Measurements from ENCODE around the gene INSYN2B. TPM values are rescaled to one million over a fixed set of nuclear protein-coding genes. Genes with fewer than 3 reads are reported as not detected.

Gene INSYN2B
- total RNA-seq, 3 donors from 2014 or later, result 0.16 TPM; not detected in 2

DNA sequence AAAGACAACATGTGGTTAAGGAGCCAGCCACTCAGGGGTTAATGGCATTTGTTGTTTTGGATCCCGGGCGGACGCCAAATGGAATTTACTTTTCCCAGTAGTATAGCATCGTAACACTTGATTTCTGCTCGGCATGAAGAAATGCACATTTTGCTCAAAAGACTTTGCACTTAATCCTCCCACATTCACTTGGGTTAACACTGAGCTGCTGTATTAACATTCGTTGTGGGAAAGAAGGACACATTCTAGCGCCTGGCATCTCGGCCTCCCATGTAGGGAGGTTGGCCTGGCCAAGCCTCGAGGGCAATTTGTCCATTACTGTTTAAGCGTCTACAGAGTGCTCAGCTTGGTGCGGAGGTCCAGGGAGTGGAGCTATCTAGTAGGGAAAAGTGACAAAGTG is 32.3 kb upstream of the INSYN2B start:
- no peaks in the 10 kb centered on the region for H3K36me3 ChIP-seq (ENCODE audit: low read depth)
- H3K9me3 ChIP-seq, result no peaks in the 10 kb centered on the region
- intact Hi-C loops (cut with DNase I, micrococcal nuclease), result no loop called here
- TF ChIP-seq, protein P1, sequence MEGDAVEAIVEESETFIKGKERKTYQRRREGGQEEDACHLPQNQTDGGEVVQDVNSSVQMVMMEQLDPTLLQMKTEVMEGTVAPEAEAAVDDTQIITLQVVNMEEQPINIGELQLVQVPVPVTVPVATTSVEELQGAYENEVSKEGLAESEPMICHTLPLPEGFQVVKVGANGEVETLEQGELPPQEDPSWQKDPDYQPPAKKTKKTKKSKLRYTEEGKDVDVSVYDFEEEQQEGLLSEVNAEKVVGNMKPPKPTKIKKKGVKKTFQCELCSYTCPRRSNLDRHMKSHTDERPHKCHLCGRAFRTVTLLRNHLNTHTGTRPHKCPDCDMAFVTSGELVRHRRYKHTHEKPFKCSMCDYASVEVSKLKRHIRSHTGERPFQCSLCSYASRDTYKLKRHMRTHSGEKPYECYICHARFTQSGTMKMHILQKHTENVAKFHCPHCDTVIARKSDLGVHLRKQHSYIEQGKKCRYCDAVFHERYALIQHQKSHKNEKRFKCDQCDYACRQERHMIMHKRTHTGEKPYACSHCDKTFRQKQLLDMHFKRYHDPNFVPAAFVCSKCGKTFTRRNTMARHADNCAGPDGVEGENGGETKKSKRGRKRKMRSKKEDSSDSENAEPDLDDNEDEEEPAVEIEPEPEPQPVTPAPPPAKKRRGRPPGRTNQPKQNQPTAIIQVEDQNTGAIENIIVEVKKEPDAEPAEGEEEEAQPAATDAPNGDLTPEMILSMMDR (IDR thresholded peaks at IDR 0.05), result no peak
- ATAC-seq (no peak), DNase-seq (no peak)
- no peaks in the 10 kb centered on the region for H3K4me1 ChIP-seq (ENCODE audit: low read depth)
- no peak overlapping the region for H3K4me3 ChIP-seq

DNA sequence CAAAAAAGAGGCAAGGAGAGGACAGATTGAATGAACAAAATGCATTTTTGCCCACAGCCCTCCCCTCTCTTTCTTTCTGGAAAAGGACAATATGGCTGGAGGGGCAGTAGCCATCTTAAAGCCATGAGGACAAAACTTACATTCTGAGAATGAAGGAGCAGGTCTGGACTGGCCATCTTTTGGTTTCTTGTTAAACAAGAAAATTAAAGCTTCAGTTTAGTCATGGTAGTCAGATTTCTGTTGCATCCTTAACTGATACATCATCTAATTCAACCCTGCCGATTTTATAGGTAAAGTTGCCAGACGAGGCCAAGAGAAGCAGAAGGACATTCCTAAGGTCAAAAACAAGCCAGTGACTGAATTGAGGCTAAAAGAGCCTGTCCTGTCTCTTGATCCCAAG is 31.5 kb upstream of the INSYN2B start:
- Histone ChIP-seq H3K9me3 (no peaks in the 10 kb centered on the region), H3K4me3 (no peak overlapping the region), H3K4me1 (ENCODE audit: low read depth) (no peaks in the 10 kb centered on the region), H3K36me3 (ENCODE audit: low read depth) (no peaks in the 10 kb centered on the region)
- ATAC-seq (no peak), DNase-seq (no peak)
- TF ChIP-seq, protein P1 (IDR thresholded peaks at IDR 0.05), result no peak
- intact Hi-C loops (cut with DNase I, micrococcal nuclease), result no loop called here

DNA sequence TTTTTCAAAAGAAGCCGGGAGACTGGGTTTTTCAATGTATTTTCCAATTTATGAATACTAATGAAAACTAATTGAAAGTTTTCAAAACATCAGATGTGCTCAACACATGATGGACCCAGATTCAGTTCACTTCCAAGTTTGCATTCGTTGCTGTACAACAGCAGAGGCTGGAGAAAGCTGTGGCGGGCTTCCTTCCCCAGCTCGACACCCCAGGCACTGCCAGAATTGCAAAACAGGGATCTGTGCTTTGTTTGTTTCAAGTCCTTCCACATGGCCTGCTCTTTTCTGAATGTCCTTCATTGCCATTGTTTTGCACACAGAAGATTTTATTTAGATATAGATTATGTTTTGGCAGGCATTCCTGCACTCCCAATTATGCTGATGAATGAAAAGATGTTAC is 30.3 kb upstream of the INSYN2B start:
- DNase-seq (no peak), ATAC-seq (no peak)
- TF ChIP-seq, protein P1 (IDR thresholded peaks at IDR 0.05), result no peak
- Histone ChIP-seq H3K4me1 (ENCODE audit: low read depth) (no peaks in the 10 kb centered on the region), H3K4me3 (no peak overlapping the region), H3K9me3 (no peaks in the 10 kb centered on the region), H3K36me3 (ENCODE audit: low read depth) (no peaks in the 10 kb centered on the region)
- intact Hi-C loops (cut with DNase I, micrococcal nuclease), result no loop called here

DNA sequence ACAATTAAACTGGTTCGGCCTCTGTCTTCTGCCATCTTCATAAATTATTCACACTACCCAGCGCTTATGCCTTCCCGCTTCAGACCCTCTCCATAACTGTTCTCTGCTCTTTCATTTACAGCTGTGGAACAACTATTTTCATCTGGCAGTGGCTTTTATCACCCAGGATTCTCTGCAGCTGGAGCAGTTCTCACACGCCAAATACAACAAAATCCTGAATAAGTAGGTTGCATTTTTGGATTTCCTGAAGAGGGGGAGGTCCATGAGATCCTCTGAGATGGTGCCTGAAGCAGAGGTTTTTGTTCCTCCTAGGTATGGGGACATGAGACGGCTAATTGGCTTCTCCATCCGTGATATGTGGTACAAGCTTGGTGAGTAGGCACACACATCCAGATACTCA is 28.1 kb upstream of the INSYN2B start:
- no peak overlapping the region for H3K4me3 ChIP-seq
- TF ChIP-seq, protein P1 (IDR thresholded peaks at IDR 0.05), result no peak
- no peaks in the 10 kb centered on the region for H3K4me1 ChIP-seq (ENCODE audit: low read depth)
- ATAC-seq (no peak), DNase-seq (no peak)
- no peaks in the 10 kb centered on the region for H3K36me3 ChIP-seq (ENCODE audit: low read depth)
- no peaks in the 10 kb centered on the region for H3K9me3 ChIP-seq
- intact Hi-C loops (cut with DNase I, micrococcal nuclease), result no loop called here

DNA sequence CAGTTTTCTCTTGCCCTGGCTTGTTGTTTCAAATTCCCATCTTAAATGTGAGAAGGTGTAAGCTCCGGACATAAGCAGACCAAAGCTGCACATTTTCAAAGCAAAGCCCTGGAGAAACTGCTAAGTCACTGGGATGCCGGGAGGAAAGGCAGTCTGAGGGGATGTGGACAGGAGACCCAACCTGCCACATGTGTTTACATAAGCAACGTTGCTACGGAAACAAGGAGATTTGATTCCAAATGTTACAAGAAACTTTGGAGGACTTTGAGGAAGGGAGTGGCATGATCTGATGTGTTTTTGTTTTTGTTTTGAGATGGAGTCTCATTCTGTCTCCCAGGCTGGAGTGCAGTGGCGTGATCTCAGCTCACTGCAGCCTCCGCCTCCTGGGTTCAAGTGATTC is 25.7 kb upstream of the INSYN2B start:
- Histone ChIP-seq H3K36me3 (ENCODE audit: low read depth) (no peaks in the 10 kb centered on the region), H3K4me1 (ENCODE audit: low read depth) (no peaks in the 10 kb centered on the region), H3K9me3 (no peaks in the 10 kb centered on the region), H3K4me3 (no peak overlapping the region)
- DNase-seq (no peak), ATAC-seq (no peak)
- intact Hi-C loops (cut with DNase I, micrococcal nuclease), result no loop called here
- TF ChIP-seq, protein P1 (IDR thresholded peaks at IDR 0.05), result no peak

DNA sequence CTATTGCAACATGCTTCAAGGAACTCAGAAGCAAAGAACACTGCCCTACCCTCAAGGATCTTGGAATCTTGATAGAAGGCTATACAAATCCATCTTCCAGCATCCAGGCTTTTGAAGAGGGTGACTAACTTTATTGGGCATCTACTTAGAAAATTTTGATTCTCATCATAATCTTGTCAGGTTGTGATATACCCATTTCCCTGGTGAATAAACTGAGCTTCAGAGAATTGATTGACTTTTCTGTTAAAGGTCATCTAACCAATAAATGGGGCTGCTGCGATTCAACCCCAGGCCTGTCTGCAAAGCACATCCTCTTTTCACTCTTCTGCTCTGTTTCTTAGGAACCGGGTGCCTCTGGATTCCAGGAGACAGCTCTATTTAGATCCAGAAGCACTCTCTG is 19.9 kb upstream of the INSYN2B start:
- Histone ChIP-seq H3K4me3 (no peak overlapping the region), H3K9me3 (no peaks in the 10 kb centered on the region), H3K36me3 (ENCODE audit: low read depth) (no peaks in the 10 kb centered on the region), H3K4me1 (ENCODE audit: low read depth) (no peaks in the 10 kb centered on the region)
- intact Hi-C loops (cut with DNase I, micrococcal nuclease), result no loop called here
- DNase-seq (no peak), ATAC-seq (no peak)
- TF ChIP-seq, protein P1 (IDR thresholded peaks at IDR 0.05), result no peak

Data from mucosa of descending colon (tissue), 3 donors.